ENCODE results near the gene GPR180.

Gene GPR180

GRCh38 chr13:94601446-94602431 lies at the start of gene GPR180:
Gene GPR180, plus strand, starts transcription at chr13:94601857. Its CDS starts 71 bp downstream, at chr13:94601928.
- peak; percentile 81 for DNase-seq

DNA sequence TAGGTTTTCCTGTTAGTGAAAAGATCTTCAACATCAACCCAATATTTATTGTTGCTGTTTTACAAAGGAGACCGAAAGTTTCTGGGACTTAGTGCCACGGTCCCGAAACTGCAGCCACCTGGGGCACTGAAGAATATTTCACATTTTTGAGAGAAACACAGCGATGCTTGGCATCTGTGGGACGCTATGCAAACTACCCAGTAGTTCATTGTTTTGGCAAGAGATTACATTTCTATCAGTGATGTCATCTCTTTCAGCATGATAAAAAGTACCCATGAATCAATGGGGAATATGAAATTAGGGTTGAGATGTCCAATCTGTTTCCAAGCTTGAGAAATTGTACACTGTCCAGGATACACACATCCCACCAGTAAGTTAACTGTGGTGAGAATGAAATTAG lies 49.6 kb upstream of the GPR180 start:
- DNase-seq: no peak

DNA sequence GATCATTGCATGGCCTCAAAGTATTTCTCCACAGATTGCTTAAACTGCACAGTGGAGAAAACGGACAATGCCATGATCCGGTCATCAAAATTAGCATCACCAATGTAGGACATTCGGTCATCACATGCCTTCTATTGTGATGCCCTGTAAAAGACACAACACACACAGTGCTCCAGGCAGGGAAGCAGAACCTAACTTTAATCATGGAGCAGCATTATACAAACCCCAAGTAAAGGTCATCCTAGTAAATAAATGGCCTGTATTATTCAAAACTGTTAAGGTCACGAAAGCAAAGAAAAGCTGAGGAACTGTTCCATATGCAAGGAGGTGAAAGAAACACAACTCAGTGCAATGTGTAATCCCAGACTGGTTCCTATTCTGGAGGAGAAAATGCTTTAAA lies 47.9 kb upstream of the GPR180 start:
- no peak for DNase-seq

DNA sequence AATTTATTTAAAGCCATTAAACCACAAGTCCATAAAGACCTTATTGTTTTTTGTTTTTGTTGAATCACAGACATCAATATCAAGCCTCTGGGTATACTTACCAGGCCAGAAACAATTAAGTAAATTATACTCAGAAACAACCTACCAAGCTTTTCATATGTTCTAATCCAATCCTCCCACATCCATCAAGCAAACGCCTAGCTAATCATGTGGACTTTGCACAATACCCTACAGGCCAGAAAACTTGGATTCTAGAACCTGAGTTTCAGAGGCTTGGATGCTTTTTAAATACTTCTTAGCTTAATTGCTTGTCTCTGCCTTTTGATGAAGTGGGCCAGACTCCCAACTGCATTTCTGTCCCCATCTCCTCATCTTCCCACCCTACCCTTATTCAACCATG lies 45.6 kb upstream of the GPR180 start:
- no peak for DNase-seq

DNA sequence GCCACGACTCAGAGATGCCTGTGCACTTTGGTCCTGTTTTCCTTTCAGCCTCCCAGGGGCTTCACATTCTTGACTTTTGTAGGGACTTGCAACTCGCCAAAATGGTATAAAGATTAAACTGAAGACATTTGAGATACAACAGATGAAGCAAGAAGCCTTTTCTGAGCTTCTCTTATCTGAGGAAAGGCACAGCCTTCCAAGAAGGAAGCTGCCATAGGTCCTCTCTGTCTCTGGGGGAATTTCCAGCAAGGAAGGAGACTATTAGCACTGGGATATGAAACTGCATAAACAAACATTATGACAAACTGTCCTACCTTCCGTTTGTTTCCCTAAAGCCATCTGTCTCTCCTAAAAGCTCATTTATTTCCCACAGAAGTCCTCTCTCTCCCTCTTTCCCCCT lies 45.0 kb upstream of the GPR180 start:
- no peak for DNase-seq

DNA sequence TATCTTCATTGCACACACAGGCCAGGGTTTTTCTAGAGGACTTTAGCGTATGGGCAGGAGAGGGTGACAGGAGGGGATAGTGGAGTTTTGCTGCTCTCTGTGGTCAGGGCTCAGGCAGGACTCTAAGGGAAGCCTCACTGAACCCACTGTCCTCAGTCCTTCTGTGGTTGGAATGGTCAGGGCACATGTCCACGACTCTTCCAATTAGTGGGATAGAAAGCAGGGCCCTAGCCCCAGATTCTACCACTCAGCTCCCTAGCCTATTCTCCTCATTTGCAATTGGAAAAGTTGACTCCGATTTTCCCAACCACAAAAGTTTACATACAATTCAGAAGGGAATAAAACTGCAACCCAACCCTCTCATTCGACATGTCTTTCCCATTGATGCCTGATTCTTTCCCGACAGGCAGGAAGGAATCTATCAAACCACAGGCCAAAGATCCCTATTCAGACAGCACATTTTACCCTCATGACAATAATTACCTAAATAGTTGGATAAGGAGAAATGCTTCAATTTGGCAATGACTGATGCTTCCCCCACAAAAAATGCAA lies 43.9 kb upstream of the GPR180 start:
- DNase-seq: no peak

GRCh38 chr13:94558716-94559115 lies 42.9 kb upstream of the GPR180 start:
- DNase-seq: no peak

DNA sequence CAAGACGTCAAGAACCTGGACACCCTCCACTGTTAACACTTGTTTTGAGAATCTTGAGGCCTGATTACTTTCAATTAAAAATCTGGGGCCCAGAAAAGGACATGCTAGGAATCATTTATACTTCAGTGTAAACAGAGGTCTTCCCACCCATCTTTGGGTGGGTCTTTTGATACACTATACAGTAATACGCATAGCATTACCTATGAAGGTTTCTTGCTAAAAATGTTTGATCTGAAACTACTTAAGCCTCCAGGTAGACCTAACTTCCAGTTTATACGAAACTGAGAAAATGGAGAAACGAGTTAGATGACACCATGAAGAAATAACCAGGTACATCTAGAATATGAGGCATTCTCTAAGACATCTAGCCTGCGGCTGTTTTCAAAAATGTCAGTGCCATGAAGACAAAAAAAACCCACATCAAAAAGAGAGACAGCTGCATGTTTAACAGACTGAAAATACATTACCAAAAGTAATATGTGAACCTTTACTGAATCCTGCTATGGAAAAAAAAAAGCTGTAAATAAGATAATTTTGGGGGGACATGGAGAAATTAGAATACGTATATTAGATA lies 42.3 kb upstream of the GPR180 start:
- no peak for DNase-seq

- no peak for DNase-seq
Observed at GRCh38 chr13:94560116-94560515, 41.5 kb upstream of the GPR180 start.

GRCh38 chr13:94561126-94561525 lies 40.5 kb upstream of the GPR180 start:
- no peak for DNase-seq

DNA sequence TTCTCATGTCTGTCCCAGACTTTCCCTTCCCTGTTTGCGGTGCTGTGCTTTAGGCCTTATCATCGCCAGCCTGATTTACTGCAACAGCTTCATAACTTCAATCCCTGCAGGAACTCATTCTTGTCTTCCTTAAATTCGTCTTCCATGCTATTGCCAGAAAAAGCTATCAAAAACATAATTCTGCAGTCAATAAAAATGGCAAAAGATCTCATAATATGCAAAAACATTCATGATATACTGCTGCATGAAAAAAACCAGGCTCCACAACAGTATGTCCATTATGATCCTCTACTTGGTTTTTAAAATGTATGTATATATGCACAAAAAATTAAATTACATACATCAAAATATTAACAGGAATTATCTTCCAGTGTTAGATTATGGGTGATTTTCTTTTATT lies 34.1 kb upstream of the GPR180 start:
- no peak for DNase-seq

GRCh38 chr13:94568443-94568842 lies 33.2 kb upstream of the GPR180 start:
- DNase-seq: no peak

- DNase-seq: no peak
Observed at GRCh38 chr13:94569615-94570014, 32.0 kb upstream of the GPR180 start.

GRCh38 chr13:94579063-94579462 lies 22.6 kb upstream of the GPR180 start:
- no peak for DNase-seq

- no peak for DNase-seq
Observed at GRCh38 chr13:94583926-94584325, 17.7 kb upstream of the GPR180 start.

GRCh38 chr13:94585543-94586101 lies 16.0 kb upstream of the GPR180 start:
- DNase-seq: no peak

DNA sequence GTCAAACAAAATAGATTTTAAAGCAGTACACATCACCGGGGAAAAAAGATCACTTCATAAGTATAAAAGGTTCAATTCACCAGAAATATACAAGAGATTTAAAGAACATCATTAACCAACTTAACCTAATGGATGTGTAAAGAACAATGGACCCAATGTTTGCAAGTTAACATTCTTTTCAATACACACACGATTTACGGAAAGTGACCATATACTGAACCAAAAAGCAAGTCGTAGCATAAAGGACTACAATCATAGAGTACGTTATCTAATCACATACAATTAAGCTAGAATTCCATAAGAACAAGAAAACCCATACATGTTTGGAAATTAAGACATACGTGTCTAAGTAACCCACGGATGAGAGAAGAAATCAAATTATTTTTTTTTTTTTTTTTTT lies 15.3 kb upstream of the GPR180 start:
- no peak for DNase-seq

GRCh38 chr13:94588541-94588940 lies 13.1 kb upstream of the GPR180 start:
- no peak for DNase-seq

DNA sequence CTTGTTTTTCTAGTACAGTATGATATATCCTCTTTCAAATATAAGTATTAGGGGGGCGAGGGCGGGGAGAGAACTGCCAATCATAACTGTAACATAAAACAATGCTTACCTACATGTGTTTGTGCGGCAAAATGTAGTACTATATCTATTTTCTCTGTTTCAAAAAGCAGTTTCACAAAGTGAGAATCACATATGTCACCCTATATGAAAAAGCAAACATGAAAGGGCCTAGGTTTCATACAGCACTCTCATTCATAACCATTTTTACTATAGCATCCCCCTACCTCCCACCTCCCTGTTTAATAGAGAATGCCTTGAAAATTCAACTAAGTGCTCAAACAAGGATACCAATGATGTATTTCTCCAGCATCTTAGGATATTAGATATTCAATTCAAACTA lies 10.9 kb upstream of the GPR180 start:
- no peak for DNase-seq

DNA sequence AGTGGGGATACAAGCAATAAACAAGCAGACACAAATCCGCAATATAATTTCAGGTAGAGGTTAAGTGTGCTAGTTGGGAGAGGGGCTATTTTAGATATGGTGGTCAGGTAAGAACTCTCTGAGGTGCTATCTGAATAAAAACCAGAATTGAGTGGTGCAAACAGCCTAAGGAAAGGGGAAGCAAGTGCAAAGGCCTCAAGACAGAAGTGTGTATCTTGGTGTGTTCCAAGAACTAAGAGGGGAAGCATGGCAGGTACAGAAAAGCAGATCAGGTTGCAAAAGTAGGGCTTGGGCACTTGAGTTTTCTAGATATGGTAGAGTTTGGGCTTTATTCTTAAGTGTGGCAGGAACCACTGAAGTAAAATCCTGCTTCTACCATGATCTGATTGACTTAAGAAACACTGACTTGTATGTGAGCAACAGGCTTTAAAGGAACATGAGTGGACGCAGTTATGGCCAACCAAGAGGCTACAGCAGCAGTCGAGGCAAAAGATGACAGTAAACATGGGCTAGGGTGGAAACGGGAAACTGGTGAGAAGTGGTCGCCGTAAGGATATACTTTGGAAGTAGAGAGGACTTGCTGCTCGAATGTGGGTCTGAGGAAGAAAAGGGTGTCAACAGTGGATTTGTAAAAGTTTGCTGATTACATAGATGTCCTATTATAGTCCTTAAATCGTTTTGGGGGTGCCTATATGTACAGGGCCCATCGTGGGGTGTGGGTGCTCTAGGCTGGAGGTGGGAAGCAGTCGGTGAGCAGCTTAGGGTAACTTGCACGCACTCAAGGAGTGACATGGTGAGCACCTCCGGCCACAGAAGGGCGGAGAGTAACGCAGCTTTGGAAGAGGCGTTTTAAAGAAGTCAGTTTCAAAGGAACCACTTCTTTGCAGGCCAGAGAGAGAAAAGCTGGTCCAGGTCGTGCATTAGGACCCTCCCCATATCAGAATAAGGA lies 6.4 kb upstream of the GPR180 start:
- DNase-seq: no peak

GRCh38 chr13:94595950-94596574 lies 5.6 kb upstream of the GPR180 start, which contains the start of gene TGDS:
Gene TGDS, minus strand, starts transcription at chr13:94596152. Its CDS starts 16 bp downstream, at chr13:94596136.
- peak; percentile 76 for DNase-seq

GRCh38 chr13:94596575-94596971 lies 5.1 kb upstream of the GPR180 start:
- DNase-seq: no peak
